HFFc6 (cell line): ENCODE measurements around the gene BBS12. TPM values are rescaled to one million over a fixed set of nuclear protein-coding genes. Genes with fewer than 3 reads are reported as not detected.
A peak's percentile ranks its signal among the peaks of the same experiment; 100 is the strongest.

Experiments
- DNase-seq: peaks from one replicate; pipeline ENCODE4 v3.0.0-alpha.2; 2018
- H3K27ac Mint-ChIP-seq: 2 replicates; pipeline ENCODE4 v1.8.0; 2020; ENCODE audit warnings: mild to moderate bottlenecking, mixed read lengths
- H3K27me3 Mint-ChIP-seq: 2 replicates; pipeline ENCODE4 v1.8.0; 2021; ENCODE audit warnings: mild to moderate bottlenecking, moderate library complexity, mixed read lengths; ENCODE audit not compliant: insufficient read depth
- H3K36me3 Mint-ChIP-seq: 2 replicates; pipeline ENCODE4 v1.8.0; 2021; ENCODE audit warnings: low read depth, mixed read lengths
- H3K4me1 Mint-ChIP-seq: 2 replicates; pipeline ENCODE4 v1.8.0; 2020; ENCODE audit warnings: low read depth, mixed read lengths
- H3K4me3 Mint-ChIP-seq: 2 replicates; pipeline ENCODE4 v1.8.0; 2020; ENCODE audit warnings: mild to moderate bottlenecking, moderate library complexity, mixed read lengths
- H3K9me3 Mint-ChIP-seq: 2 replicates; pipeline ENCODE4 v1.8.0; 2020; ENCODE audit warnings: mild to moderate bottlenecking, mixed read lengths
- CTCF ChIP-seq: fragments of 200-600 bp; sonication (generic); IDR thresholded peaks from 2 replicates; pipeline ENCODE4 v1.5.0; 2021; ENCODE audit warnings: antibody characterized with exemption, mild to moderate bottlenecking
- total RNA-seq, 6 experiments: library from RNA; stranded (reverse); fragmentation: NEBNext Ultra II Directional; extraction: Animal tissue kit (Norgen Biotek cat#: 25700); gene quantifications; 2 replicates in 1 of 6; 3 replicates in 5 of 6; pipeline ENCODE4 v1.2.3, GENCODE V29; 2021

Gene BBS12
- total RNA-seq, 6 experiments from 2014 or later = 2.0 to 3.1 (median 2.4) TPM

GRCh38 chr4:122764071-122764820 is 31.7 kb downstream of the BBS12 start:
- H3K27me3 Mint-ChIP-seq = peaks cover 1% of the 10 kb centered on the region; the same call in 1 of the 2 replicates
- peak; percentile 68 for DNase-seq
- peaks cover 83% of the 10 kb centered on the region for H3K4me1 Mint-ChIP-seq
- H3K4me3 Mint-ChIP-seq = peak overlapping the region; percentile 84
- H3K27ac Mint-ChIP-seq = peak overlapping the region; percentile 95
- H3K9me3 Mint-ChIP-seq = no peaks in the 10 kb centered on the region
- TF ChIP-seq CTCF = no peak
- no peaks in the 10 kb centered on the region for H3K36me3 Mint-ChIP-seq

GRCh38 chr4:122764821-122765215 is 32.3 kb downstream of the BBS12 start:
- Mint-ChIP-seq H3K4me3 (peak overlapping the region; percentile 84), H3K27me3 (peaks cover 1% of the 10 kb centered on the region; the same call in 1 of the 2 replicates), H3K4me1 (peaks cover 80% of the 10 kb centered on the region), H3K36me3 (no peaks in the 10 kb centered on the region), H3K27ac (peak overlapping the region; percentile 95), H3K9me3 (no peaks in the 10 kb centered on the region)
- no peak for TF ChIP-seq CTCF
- peak; percentile 90 for DNase-seq

- Mint-ChIP-seq H3K9me3 (no peaks in the 10 kb centered on the region), H3K27me3 (peaks cover 1% of the 10 kb centered on the region; the same call in 1 of the 2 replicates), H3K27ac (peak overlapping the region; percentile 95), H3K4me1 (peaks cover 83% of the 10 kb centered on the region), H3K4me3 (peak overlapping the region; percentile 84), H3K36me3 (no peaks in the 10 kb centered on the region)
- DNase-seq = peak; percentile 93
- TF ChIP-seq CTCF = no peak
Measured at GRCh38 chr4:122765692-122766352, 33.3 kb downstream of the BBS12 start.

GRCh38 chr4:122766353-122766705 is 33.8 kb downstream of the BBS12 start:
- peaks cover 82% of the 10 kb centered on the region for H3K4me1 Mint-ChIP-seq
- no peaks in the 10 kb centered on the region for H3K9me3 Mint-ChIP-seq
- peak overlapping the region; percentile 95 for H3K27ac Mint-ChIP-seq
- peaks cover 1% of the 10 kb centered on the region; the same call in 1 of the 2 replicates for H3K27me3 Mint-ChIP-seq
- H3K36me3 Mint-ChIP-seq = no peaks in the 10 kb centered on the region
- H3K4me3 Mint-ChIP-seq = no peak overlapping the region
- DNase-seq = no peak
- TF ChIP-seq CTCF = no peak

- H3K9me3 Mint-ChIP-seq = no peaks in the 10 kb centered on the region
- H3K4me3 Mint-ChIP-seq = no peak overlapping the region
- H3K27me3 Mint-ChIP-seq = peaks cover 1% of the 10 kb centered on the region; the same call in 1 of the 2 replicates
- no peaks in the 10 kb centered on the region for H3K36me3 Mint-ChIP-seq
- TF ChIP-seq CTCF = no peak
- H3K27ac Mint-ChIP-seq = peak overlapping the region; percentile 37
- no peak for DNase-seq
- peaks cover 82% of the 10 kb centered on the region for H3K4me1 Mint-ChIP-seq
Measured at GRCh38 chr4:122766950-122767349, 34.4 kb downstream of the BBS12 start.
